BJ (cell line): ENCODE data around the gene RAD21L1. TPM values are rescaled to one million over a fixed set of nuclear protein-coding genes. Genes with fewer than 3 reads are reported as not detected.

Experiments
- CTCF ChIA-PET: fragments of 350-600 bp; formaldehyde crosslinking; extraction: SDS; loops from one replicate; lab custom pipeline; 2021; ENCODE audit warnings: antibody characterized with exemption, inconsistent platforms; lab: Yijun Ruan, JAX
- POLR2A ChIA-PET: fragments of 300-600 bp; sonication (Branson Sonifier 250); formaldehyde crosslinking; extraction: SDS; loops from one replicate; lab custom pipeline; 2021; ENCODE audit warnings: antibody characterized with exemption; lab: Charles Lee
- DNase-seq: peaks from one replicate; pipeline ENCODE4 v3.0.0-alpha.2; 2011; ENCODE audit warnings: low read depth
- H3K27me3 ChIP-seq: 2 replicates; pipeline ENCODE4 v1.6.0; 2011; ENCODE audit warnings: low read length; ENCODE audit not compliant: control insufficient read depth, insufficient read depth
- H3K36me3 ChIP-seq: 2 replicates; pipeline ENCODE4 v1.5.1; 2011; ENCODE audit warnings: low read length; ENCODE audit not compliant: control insufficient read depth, insufficient read depth
- H3K4me3 ChIP-seq: 2 replicates; pipeline ENCODE4 v1.5.1; 2011; ENCODE audit warnings: low read depth, mild to moderate bottlenecking, control low read depth, low read length
- polyA plus RNA-seq: library from polyadenylated mRNA; depleted of rRNA; stranded (reverse); fragments of >200 nt; gene quantifications from 2 replicates; pipeline ENCODE4 v1.2.3, GENCODE V29; 2011
- TF ChIP-seq, protein P1 (sequence below): IDR thresholded peaks from 2 replicates; pipeline ENCODE4 v1.5.1; 2011; ENCODE audit warnings: low read depth, mild to moderate bottlenecking, control low read depth, inconsistent platforms, low read length, moderate library complexity; ENCODE audit not compliant: insufficient read depth

Gene RAD21L1
- polyA plus RNA-seq, 1 experiment: 0.06 TPM

DNA sequence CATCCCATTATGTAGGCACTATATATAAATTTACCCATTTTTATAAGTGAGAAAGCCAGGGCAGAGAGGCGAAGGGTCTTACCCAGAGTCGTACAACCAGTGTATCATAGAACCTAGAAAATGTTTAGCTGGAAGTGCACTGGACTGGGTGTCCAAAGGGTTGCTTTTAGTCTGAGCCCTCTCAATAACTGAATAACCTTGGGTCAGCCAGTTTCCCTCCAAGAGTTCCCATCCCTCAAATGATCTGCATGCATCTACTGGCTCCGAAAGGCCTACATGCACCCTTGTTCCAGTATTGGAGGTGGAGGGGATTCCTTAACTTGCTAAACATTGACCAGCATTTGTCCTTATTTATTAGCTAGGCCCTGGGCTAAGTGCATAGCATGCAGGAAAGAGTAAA lies 44.0 kb downstream of the RAD21L1 start:
- POLR2A ChIA-PET: no interaction called here
- TF ChIP-seq, protein P1, sequence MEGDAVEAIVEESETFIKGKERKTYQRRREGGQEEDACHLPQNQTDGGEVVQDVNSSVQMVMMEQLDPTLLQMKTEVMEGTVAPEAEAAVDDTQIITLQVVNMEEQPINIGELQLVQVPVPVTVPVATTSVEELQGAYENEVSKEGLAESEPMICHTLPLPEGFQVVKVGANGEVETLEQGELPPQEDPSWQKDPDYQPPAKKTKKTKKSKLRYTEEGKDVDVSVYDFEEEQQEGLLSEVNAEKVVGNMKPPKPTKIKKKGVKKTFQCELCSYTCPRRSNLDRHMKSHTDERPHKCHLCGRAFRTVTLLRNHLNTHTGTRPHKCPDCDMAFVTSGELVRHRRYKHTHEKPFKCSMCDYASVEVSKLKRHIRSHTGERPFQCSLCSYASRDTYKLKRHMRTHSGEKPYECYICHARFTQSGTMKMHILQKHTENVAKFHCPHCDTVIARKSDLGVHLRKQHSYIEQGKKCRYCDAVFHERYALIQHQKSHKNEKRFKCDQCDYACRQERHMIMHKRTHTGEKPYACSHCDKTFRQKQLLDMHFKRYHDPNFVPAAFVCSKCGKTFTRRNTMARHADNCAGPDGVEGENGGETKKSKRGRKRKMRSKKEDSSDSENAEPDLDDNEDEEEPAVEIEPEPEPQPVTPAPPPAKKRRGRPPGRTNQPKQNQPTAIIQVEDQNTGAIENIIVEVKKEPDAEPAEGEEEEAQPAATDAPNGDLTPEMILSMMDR: no peak
- no peaks in the 10 kb centered on the region for H3K36me3 ChIP-seq
- no peaks in the 10 kb centered on the region for H3K27me3 ChIP-seq
- no peak for DNase-seq
- no peak overlapping the region for H3K4me3 ChIP-seq
- CTCF ChIA-PET: interaction anchor here (1.0 to 1.1 kb wide), 2 partner anchors 57 to 167 kb away, joined by 3 read pairs; no protein-coding TSS in a partner anchor

DNA sequence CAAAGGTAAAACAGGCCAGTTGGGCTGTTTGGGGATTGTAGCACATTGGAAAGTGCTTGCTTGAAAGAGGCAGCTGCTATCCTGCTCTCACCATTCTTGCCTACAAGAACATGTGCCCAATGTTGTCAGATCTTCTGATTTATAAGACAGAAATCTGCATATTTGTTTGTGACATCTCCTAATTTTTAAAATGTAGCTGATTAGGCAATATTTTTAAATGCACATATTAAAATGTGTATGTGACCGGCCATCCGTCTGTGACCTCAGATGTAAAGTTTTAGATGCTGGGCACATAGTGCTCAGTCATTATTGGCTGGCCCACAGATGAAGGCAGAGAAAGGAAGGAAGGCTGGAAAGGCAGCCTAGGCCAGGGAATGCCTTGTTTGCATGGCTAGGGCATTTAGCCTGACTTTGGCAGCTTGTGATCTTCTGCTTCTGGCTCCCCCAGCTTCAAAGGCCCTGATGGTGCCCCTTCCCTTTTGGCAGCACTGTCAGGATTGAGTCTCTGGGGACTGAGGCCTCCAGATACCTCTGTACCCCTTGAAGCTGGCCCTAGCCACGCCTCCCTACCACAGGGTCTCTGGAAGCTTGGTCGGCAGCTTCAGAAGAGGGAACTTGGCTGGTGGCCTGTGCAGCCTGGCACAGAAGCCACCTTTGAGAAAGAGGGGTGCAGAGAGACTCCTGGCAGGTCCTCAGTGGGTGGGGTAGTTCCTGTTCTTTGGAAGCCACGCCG lies 46.7 kb downstream of the RAD21L1 start:
- DNase-seq: no peak
- CTCF ChIA-PET: interaction anchor here (0.6 to 1.4 kb wide), 3 partner anchors 14 to 44 kb away, joined by 3 read pairs; no protein-coding TSS in a partner anchor
- TF ChIP-seq, protein P1: no peak
- POLR2A ChIA-PET: interaction anchor here (0.5 kb wide), 1 partner anchor 9 kb away, joined by 9 read pairs; no protein-coding TSS in a partner anchor
- no peaks in the 10 kb centered on the region for H3K27me3 ChIP-seq
- no peak overlapping the region for H3K4me3 ChIP-seq
- H3K36me3 ChIP-seq: no peaks in the 10 kb centered on the region

DNA sequence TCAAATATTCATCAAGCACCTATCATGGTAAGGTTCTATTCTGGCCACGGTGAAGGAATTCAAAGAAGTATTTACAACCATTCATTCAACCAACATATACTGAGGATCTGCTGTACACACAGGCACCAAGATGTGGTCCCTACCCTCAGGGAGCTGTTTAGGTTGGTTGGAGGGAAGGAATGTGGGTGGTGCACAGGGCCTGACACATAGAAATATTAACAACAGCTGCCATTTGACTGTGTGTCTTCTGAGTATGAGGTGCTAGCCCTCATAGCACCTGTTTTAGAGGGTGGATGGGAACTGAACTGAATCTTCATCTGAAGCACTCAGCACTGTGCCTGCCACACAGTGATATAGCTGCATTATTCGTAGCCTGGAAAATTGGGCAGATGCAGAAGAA lies 47.5 kb downstream of the RAD21L1 start:
- TF ChIP-seq, protein P1: no peak
- H3K27me3 ChIP-seq: no peaks in the 10 kb centered on the region
- no peak for DNase-seq
- H3K4me3 ChIP-seq: no peak overlapping the region
- ChIA-PET POLR2A (interaction anchor here (0.5 kb wide), 1 partner anchor 10 kb away, joined by 9 read pairs; no protein-coding TSS in a partner anchor), CTCF (interaction anchor here (0.6 kb wide), 1 partner anchor 45 kb away, joined by 3 read pairs; no protein-coding TSS in a partner anchor)
- no peaks in the 10 kb centered on the region for H3K36me3 ChIP-seq

DNA sequence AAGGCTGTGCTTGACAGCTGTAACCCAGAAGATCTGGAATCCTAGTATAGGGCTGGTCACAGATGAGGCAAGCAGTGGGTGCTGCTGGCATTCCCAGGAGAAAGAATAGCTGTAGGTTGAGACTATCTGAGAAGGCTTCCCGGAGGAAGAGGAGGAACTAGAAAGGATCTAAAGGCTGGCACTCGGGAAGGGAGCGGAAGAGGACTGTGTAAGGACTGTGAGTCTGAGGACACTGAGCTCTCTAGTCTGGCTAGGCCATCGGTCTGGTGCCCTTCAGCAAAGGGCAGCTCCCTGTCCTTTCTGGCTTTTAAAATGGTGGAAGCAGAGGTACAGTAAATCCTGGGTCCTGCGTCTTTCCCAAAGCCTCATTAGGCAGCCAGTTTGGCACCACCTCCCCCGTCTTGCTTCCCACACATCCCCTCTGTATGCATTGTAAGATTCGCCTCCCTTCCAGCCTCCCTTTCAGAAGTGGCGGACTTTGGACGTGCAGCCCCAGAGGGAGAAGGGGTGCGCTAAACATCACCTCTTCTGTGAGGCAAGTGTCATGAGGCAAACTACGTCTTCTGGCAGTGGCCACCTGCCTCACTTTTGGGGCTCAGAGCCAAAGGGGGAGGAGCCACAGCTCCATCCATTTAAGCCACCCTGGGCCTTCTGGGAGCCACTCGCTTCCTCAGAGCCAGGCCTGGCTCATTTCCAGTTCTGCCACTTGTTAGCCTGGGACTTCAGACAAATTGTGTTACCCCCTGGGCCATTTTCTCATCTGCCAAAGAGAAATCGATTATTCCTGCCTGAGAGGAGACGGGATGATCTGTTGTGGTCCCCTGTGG lies 48.9 kb downstream of the RAD21L1 start:
- DNase-seq: no peak
- H3K36me3 ChIP-seq: no peaks in the 10 kb centered on the region
- no peaks in the 10 kb centered on the region for H3K27me3 ChIP-seq
- CTCF ChIA-PET: interaction anchor here (0.6 kb wide), 3 partner anchors 10 to 517 kb away, joined by 3 read pairs; no protein-coding TSS in a partner anchor
- POLR2A ChIA-PET: no interaction called here
- TF ChIP-seq, protein P1: no peak
- H3K4me3 ChIP-seq: no peak overlapping the region

DNA sequence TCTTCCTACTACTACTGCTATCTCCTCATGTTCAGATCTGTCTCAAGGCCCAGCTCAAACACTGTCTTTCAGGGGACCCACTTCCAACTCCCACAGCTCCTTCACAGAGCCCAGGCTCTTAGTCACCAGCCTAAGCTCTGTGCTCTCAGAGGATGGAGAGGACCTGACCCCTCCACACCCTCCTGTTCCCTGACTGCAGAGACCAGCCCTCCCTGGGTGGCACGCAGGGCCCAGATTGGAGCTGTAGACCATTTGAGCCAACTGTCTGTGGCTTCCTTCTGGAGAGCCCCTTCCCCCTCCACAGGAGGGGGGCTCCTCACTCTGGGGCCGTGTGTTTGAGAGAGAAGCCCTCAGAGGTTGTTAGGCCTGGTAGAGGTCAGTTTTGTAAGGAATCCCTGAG lies 50.1 kb downstream of the RAD21L1 start:
- no peak for DNase-seq
- H3K36me3 ChIP-seq: no peaks in the 10 kb centered on the region
- TF ChIP-seq, protein P1: no peak
- POLR2A ChIA-PET: no interaction called here
- H3K4me3 ChIP-seq: no peak overlapping the region
- CTCF ChIA-PET: interaction anchor here (1.5 to 2.1 kb wide), 2 partner anchors 9 to 48 kb away, joined by 3 to 5 read pairs; partner anchors contain the start of gene SNPH
- H3K27me3 ChIP-seq: no peaks in the 10 kb centered on the region
